AG08396 (cell line): Measurements from ENCODE around the gene SCAF11.

Experiments
- DNase-seq: peaks from one replicate; pipeline ENCODE4 v3.0.0; 2012; ENCODE audit warnings: low spot score, mixed read lengths

The SCAF11 gene

GRCh38 chr12:45981075-45981837 lies 9.1 kb downstream of the SCAF11 start:
- DNase-seq = no peak

- no peak for DNase-seq
Measured at GRCh38 chr12:45980540-45980939, 9.8 kb downstream of the SCAF11 start.

DNA sequence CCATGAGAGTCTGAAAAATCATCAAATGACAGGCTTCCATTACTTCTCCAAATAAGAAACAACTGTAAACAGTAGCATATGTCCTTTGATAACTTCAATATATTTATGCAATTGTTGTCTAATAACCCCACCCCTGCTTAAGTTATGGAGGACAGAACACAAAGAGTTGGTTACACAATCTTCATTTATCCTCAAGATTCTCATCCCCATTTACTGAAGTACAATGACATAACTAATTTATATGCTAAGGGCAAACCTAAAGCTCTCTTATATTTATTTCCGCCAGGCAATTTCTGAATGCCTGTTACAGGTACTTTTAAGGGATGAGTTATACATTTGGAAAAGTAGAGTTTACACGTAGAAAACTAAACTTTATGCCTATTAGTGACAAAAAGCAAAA lies 12.3 kb downstream of the SCAF11 start:
- DNase-seq = no peak

- DNase-seq = no peak
Measured at GRCh38 chr12:45977620-45978019, 12.8 kb downstream of the SCAF11 start.

DNA sequence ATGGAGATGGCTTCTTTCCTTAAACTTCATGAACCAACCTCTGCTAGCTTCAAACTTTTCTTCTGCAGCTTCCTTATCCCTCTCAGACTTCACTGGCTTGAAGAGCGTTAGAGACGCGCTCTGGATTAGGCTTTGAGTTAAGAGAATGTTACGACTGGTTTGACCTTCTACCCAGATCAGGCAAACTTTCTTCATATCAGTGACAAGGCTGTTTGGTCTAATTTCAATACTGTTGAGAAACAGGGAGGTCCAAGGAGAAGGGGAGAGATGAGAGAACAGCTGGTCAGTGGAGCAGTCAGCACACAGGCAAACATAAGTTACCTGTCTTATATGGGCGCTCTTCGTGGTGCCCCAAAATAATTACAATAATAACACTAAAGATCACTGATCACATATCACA lies 14.9 kb downstream of the SCAF11 start:
- no peak for DNase-seq

DNA sequence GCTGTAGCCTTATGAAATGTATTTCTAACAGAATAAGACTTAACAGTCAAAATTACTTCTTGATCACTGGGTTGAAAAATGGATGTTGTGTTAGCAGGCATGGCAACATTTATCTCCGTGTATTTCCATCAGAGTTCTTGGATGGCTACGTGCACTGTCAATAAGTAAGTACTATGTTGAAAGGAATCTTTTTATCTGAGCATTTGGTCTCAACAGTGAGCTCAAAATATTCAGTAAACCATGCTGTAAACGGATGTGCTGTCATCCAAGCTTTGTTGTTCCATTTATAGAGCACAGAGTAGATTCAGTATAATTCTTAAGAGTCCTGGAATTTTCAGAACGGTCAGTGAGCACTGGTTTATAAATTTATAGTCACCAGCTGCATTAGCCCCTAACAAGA lies 15.5 kb downstream of the SCAF11 start:
- no peak for DNase-seq

DNA sequence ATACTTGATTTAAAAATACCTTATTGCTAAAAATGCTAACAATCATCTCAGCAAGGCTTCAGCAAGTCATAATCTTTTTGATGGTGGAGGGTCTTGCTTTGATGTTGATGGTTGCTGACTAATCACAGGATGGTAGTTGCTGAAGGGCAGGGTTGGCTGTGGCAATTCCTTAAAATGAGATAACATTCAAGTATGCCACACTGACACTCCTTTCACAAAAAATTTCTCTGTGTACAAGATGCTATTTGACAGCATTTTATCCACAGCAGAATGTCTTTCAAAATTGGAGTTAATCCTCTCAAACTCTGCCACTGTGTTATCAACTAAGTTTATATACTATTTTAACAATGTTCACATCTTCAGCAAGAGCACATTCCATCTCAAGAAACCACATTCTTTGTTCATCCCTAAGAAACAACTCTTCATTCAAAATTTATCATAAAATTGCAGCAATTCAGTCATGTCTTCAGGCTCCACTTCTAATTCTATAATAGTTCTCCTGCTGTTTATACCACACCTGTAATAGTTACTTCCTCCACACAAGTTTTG lies 16.1 kb downstream of the SCAF11 start:
- DNase-seq = no peak

GRCh38 chr12:45973526-45973925 lies 16.8 kb downstream of the SCAF11 start:
- no peak for DNase-seq

GRCh38 chr12:45970391-45970790 lies 20.0 kb downstream of the SCAF11 start:
- DNase-seq = no peak

GRCh38 chr12:45969084-45969483 lies 21.3 kb downstream of the SCAF11 start:
- DNase-seq = peak; percentile 15

DNA sequence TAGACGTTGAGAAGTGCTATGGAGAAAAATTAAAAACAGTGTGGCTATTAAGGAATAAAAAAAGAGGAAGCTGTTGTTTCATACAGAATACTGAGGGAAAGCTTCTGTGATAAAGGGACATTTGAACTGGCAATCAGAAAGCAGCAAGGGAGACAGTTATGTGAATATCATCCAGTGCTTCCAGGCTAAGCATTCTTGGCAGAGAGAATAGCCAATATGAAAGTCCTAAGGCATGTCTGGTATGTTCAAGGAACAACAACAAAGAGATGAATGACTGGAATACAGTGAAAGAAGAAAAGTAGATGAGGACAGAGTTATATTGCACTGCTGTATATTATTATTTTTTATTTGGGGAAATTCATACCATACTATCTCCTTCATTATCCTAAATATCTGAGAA lies 23.9 kb downstream of the SCAF11 start:
- DNase-seq = peak; percentile 65

- no peak for DNase-seq
Measured at GRCh38 chr12:45962553-45963325, 27.6 kb downstream of the SCAF11 start.

DNA sequence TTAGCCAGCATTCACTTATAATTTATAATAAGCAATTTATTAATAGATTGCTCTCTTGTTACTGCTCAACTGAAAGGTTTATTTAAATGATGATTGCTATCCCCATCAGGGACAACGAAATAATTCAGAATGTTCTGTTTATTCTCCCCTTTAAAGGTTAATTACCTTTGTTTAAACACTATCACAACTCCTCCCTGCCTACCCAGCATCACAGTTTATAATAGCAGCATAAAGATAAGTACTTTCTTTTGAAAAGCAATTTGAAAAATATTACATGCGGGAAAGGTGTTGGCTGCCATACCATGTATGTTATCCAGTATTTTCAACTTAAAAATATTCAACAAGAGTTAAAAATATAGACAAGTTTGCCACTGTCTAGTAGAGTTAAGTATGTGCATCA lies 30.6 kb downstream of the SCAF11 start:
- no peak for DNase-seq

GRCh38 chr12:45959025-45959424 lies 31.3 kb downstream of the SCAF11 start:
- no peak for DNase-seq

GRCh38 chr12:45948546-45948945 lies 41.8 kb downstream of the SCAF11 start:
- DNase-seq = no peak

- DNase-seq = no peak
Measured at GRCh38 chr12:45946435-45946834, 43.9 kb downstream of the SCAF11 start.

- no peak for DNase-seq
Measured at GRCh38 chr12:45944771-45945170, 45.6 kb downstream of the SCAF11 start.

DNA sequence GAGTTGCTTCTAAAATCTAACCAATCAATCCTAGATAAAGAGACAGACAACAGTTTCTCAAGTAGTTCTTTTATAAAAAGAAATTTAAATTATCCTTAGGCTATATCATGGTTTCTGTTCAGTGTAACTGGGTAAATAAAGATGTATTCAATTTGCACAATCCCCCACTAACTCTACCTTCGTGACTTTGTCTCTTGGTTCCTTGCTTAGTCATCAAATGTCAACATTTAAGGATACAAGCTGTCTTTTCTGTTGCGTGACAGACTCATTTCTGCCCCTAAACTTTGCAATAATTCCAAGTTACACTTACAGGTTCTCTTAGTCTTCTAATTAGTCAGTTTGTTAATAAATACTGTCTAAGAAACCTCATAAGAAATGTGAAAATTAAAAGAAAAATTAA lies 50.6 kb downstream of the SCAF11 start:
- DNase-seq = no peak

DNA sequence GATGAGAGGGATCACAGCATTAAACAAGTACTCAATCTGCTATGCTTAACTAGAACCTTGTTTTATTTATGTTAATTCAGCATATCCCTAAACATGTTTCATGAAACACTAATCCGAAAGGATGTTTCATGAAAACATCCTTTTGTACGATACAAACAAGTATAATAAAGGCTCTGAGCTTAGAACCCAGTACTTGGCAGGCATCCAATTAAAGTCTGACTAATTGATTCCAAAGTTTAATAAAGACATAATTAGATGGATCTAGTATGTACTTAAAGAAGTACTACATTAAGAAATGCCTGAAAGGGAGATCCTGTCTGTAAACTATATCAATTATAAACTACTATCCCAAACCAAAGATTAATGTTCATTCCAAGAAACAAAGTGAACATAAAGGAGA lies 51.8 kb downstream of the SCAF11 start:
- DNase-seq = no peak

DNA sequence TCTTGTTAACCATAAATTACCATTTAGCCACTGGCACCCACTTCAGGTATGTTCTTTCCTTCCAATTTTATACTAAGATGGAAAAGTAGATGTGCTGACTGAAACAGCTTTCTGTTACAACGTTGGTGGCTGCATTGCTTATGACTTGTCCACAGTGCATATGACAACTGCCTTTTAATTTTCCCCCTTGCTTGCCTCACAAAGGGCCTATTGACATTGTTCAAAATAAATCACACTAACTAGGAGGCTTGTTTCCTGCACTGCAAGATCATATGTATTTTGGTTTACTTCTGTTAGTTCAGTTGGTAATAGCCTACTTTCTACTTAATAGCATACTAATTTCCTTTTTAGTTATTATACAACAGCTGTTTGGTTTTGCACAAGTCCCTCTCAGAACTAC lies 55.4 kb downstream of the SCAF11 start:
- no peak for DNase-seq

DNA sequence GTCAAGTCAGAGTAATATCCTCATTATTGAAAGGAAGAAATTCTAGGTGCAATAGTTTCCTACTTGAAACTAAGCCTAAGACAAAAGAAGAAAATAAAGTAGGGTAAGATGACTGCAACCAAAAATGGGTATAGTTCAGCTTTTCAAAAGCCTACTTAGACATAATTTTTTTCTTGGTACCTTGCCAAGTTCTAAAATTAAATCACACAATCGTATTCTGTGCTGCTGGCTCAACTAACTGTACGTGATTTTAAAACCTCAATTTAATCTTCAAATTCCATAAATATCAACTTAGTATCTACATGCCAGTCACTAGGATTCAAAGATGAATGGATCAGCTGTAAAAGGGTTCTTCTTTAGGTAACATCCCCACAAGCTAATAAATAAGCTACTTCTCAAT lies 56.9 kb downstream of the SCAF11 start:
- no peak for DNase-seq

DNA sequence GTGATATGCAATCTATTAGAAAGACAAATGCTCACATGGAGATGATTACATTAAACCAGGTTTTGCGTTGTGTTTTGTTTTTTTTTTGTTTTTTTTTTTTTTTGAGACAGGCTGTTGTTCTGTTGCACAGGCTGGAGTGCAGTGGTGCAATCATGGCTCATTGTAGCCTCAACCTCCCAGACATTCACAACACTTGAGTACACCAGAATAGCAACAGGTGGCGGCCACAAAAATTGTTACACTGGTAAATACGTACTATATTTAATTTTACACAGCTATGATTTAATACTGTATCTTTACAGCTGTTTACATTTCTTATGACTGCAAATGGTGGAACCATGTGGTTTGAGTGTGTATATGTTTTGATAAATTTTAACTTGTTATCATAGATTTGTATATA lies 60.0 kb downstream of the SCAF11 start:
- no peak for DNase-seq

GRCh38 chr12:45928309-45928708 lies 62.1 kb downstream of the SCAF11 start:
- DNase-seq = no peak
